Endothelial cell of umbilical vein (primary cell): ENCODE results near the gene PER1. TPM values are rescaled to one million over a fixed set of nuclear protein-coding genes. Genes with fewer than 3 reads are reported as not detected.

Experiments used
- BruUV-seq: library from RNA; stranded (reverse); fragments of 400-500 nt; replicated peaks from 2 replicates; lab custom pipeline; 2021; lab: Mats Ljungman, UMichigan
- CTCF ChIA-PET: fragments of 300-600, 350-600 bp; sonication (Branson Sonifier 250); formaldehyde crosslinking; loops from one replicate; lab custom pipeline; 2021; ENCODE audit warnings: antibody characterized with exemption, inconsistent platforms; lab: Charles Lee
- POLR2A ChIA-PET: fragments of 300-600, 350-600 bp; sonication (Branson Sonifier 250); formaldehyde crosslinking; loops from one replicate; lab custom pipeline; 2021; ENCODE audit warnings: antibody characterized with exemption, inconsistent platforms; lab: Charles Lee
- DNase-seq: peaks from one replicate; pipeline ENCODE4 v3.0.0-alpha.2; 2011; ENCODE audit warnings: low read depth, low spot score
- FAIRE-seq: peaks from 2 replicates; lab custom pipeline; 2011; peaks lifted over from hg19 to GRCh38; lab: Jason Lieb, UNC
- H2AFZ ChIP-seq: 2 replicates; pipeline ENCODE4 v1.6.0; 2012; ENCODE audit warnings: low read depth, low read length, control low read depth, inconsistent platforms
- H3K27ac ChIP-seq: 2 replicates; pipeline ENCODE4 v1.5.1; 2011; ENCODE audit warnings: low read depth, mild to moderate bottlenecking, control low read depth, low read length, moderate library complexity; ENCODE audit not compliant: insufficient read depth
- H3K27me3 ChIP-seq, 2 experiments: 2 replicates each; pipeline versions ENCODE4 v1.6.0 to v1.6.1; 2011; ENCODE audit warnings: low read length in 2 of 2, mixed read lengths in 1 of 2; ENCODE audit not compliant: control insufficient read depth in 2 of 2, insufficient read depth in 2 of 2
- H3K36me3 ChIP-seq, 2 experiments: 2 replicates in 1 of 2; 3 replicates in 1 of 2; pipeline ENCODE4 v1.5.1; 2011; ENCODE audit warnings: low read length in 2 of 2, mild to moderate bottlenecking in 1 of 2, moderate library complexity in 1 of 2; ENCODE audit not compliant: control insufficient read depth in 2 of 2, insufficient read depth in 2 of 2; ENCODE audit errors: extremely low read depth in 1 of 2
- H3K4me1 ChIP-seq: 3 replicates; pipeline ENCODE4 v1.5.1; 2011; ENCODE audit warnings: mild to moderate bottlenecking, low read length; ENCODE audit not compliant: control insufficient read depth, insufficient read depth; ENCODE audit errors: extremely low read depth
- H3K4me2 ChIP-seq: 2 replicates; pipeline ENCODE4 v1.6.1; 2011; ENCODE audit warnings: low read length, control low read depth, mixed read lengths; ENCODE audit not compliant: insufficient read depth
- H3K4me3 ChIP-seq, 3 experiments: fragments of 200-600 bp in 1 of 3; sonication (generic), shearing (Covaris generic) in 1 of 3; replicated peaks in 1 of 3; 2 replicates each; pipeline ENCODE4 v1.5.1; 2011 to 2016; ENCODE audit warnings: control low read depth in 3 of 3, low read length in 3 of 3, mild to moderate bottlenecking in 2 of 3, inconsistent platforms in 1 of 3, low read depth in 1 of 3, moderate library complexity in 1 of 3; ENCODE audit not compliant: insufficient read depth in 1 of 3
- H3K79me2 ChIP-seq: 2 replicates; pipeline ENCODE4 v1.6.0; 2012; ENCODE audit warnings: low read length, inconsistent platforms; ENCODE audit not compliant: control insufficient read depth, insufficient read depth
- H3K9ac ChIP-seq: replicated peaks from 2 replicates; pipeline ENCODE3; 2011; ENCODE audit warnings: low read length, control low read depth; ENCODE audit not compliant: insufficient read depth; ENCODE audit errors: extremely low read depth
- H3K9me1 ChIP-seq: replicated peaks from 3 replicates; pipeline ENCODE4 v1.6.0; 2011; ENCODE audit warnings: mild to moderate bottlenecking, low read length; ENCODE audit not compliant: control insufficient read depth, insufficient read depth; ENCODE audit errors: extremely low read depth
- H3K9me3 ChIP-seq: replicated peaks from 2 replicates; pipeline ENCODE4 v1.5.1; 2012; ENCODE audit warnings: low read length, inconsistent platforms; ENCODE audit not compliant: control insufficient read depth, insufficient read depth
- H4K20me1 ChIP-seq: replicated peaks from 2 replicates; pipeline ENCODE3; 2011; ENCODE audit warnings: mild to moderate bottlenecking, low read length; ENCODE audit not compliant: control insufficient read depth, insufficient read depth; ENCODE audit errors: extremely low read depth
- EZH2 ChIP-seq: IDR thresholded peaks from 2 replicates; pipeline ENCODE4 v1.6.1; 2012; ENCODE audit warnings: borderline replicate concordance, low read depth, mild to moderate bottlenecking, moderate library complexity, low read length, inconsistent platforms; ENCODE audit not compliant: severe bottlenecking
- FOS ChIP-seq: IDR thresholded peaks from 2 replicates; pipeline ENCODE4 v1.6.1; 2011; ENCODE audit warnings: mild to moderate bottlenecking, low read length, moderate library complexity, borderline replicate concordance; ENCODE audit not compliant: insufficient read depth
- GATA2 ChIP-seq: IDR thresholded peaks from 2 replicates; pipeline ENCODE4 v1.7.0; 2011; ENCODE audit warnings: low read depth, mild to moderate bottlenecking, moderate library complexity, mixed read lengths, low read length; ENCODE audit not compliant: insufficient read length, insufficient read depth
- JUN ChIP-seq: IDR thresholded peaks from 2 replicates; pipeline ENCODE4 v1.6.1; 2011; ENCODE audit warnings: borderline replicate concordance, low read depth; ENCODE audit not compliant: insufficient read length, insufficient read depth
- MAX ChIP-seq: IDR thresholded peaks from 2 replicates; pipeline ENCODE4 v1.6.1; 2011; ENCODE audit not compliant: insufficient read depth, insufficient read length
- MYC ChIP-seq: IDR thresholded peaks from one replicate; pipeline ENCODE4 v1.6.1; 2011; ENCODE audit warnings: mild to moderate bottlenecking, low read depth, low read length
- POLR2A ChIP-seq: IDR thresholded peaks from 2 replicates; pipeline ENCODE4 v1.6.1; 2012; ENCODE audit warnings: low read depth, mild to moderate bottlenecking, control low read depth, low read length
- POLR2AphosphoS5 ChIP-seq: IDR thresholded peaks from 2 replicates; pipeline ENCODE4 v1.6.1; 2012; ENCODE audit warnings: low read depth, mild to moderate bottlenecking, control low read depth, low read length, moderate library complexity; ENCODE audit not compliant: insufficient read depth
- dilution Hi-C: fragments of 300-500 bp; cut with MboI; formaldehyde crosslinking; loops from one replicate; pipeline ENCODE4 v1.15.0; 2019; ENCODE audit warnings: low sequenced_read_pairs; ENCODE audit not compliant: extremely low pct_ligation_motif_present
- intact Hi-C: fragments of 100-400 bp; cut with micrococcal nuclease; formaldehyde crosslinking; loops from one replicate; pipeline ENCODE4 v1.10.0; 2022
- polyA plus RNA-seq, 4 experiments: library from polyadenylated mRNA; depleted of rRNA in 3 of 4; stranded (reverse) in 3 of 4; unstranded in 1 of 4; fragments of >200 nt; gene quantifications; 2 replicates each; pipeline versions ENCODE4 v1.2.1 to v1.2.3, GENCODE V29; 2011 to 2012; ENCODE audit warnings: missing spikeins in 1 of 4
- total RNA-seq: library from RNA; stranded (reverse); gene quantifications from 2 replicates; pipeline ENCODE4 v1.2.3, GENCODE V29; 2021
- TF ChIP-seq, protein P1 (sequence below), 2 donors: IDR thresholded peaks; 1 replicate in 1 of 2; 2 replicates in 1 of 2; pipeline ENCODE4 v1.5.1; 2011; ENCODE audit warnings: low read length in 2 of 2, mild to moderate bottlenecking in 2 of 2, moderate library complexity in 2 of 2, control low read depth in 1 of 2, inconsistent platforms in 1 of 2, low read depth in 1 of 2; ENCODE audit not compliant: insufficient read depth in 1 of 2; ENCODE audit errors: extremely low read depth in 1 of 2

PER1 gene
- total and polyA plus RNA-seq, 2 donors (not counting 3 experiments of a cell fraction or from before 2014, with no cell fraction given): 12.1 to 32.1 TPM

DNA sequence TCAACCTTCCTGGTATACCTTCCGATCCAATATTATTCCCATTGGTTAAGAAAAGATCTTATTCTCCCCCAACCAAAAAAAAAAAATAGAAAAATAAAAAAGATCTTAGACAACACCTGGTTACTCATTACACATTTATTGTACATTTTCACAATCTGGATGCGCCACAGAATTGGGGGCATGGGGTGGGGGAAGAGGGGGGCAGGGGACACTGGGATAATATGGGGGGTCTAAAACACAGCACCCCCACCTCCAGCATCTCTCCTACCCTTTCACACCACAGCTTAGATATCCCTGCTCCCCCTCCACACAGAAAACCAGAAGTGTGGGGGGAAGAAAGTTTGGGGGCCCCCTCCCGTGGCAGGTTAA, 6.8 kb upstream of the PER1 start:
- BruUV-seq: no TSS peak
- dilution Hi-C loops: no loop called here
- no peak overlapping the region for H3K27ac ChIP-seq
- DNase-seq (no peak), FAIRE-seq (no peak)
- no peak overlapping the region for H3K4me2 ChIP-seq
- H2AFZ ChIP-seq: no peak overlapping the region
- peaks cover 37% of the 10 kb centered on the region for H3K4me1 ChIP-seq
- H3K9me3 ChIP-seq: no peaks in the 10 kb centered on the region
- H3K9ac ChIP-seq: no peak overlapping the region
- peaks cover 2 to 7% of the 10 kb centered on the region in 2 experiments for H3K36me3 ChIP-seq
- no peaks in the 10 kb centered on the region for H4K20me1 ChIP-seq
- peaks cover 20% of the 10 kb centered on the region for H3K79me2 ChIP-seq
- H3K4me3 ChIP-seq: no peak overlapping the region
- TF ChIP-seq JUN (no peak), MYC (no peak), GATA2 (no peak), POLR2A (no peak), EZH2 (no peak), MAX (no peak), POLR2AphosphoS5 (no peak), FOS (no peak)
- TF ChIP-seq, protein P1, sequence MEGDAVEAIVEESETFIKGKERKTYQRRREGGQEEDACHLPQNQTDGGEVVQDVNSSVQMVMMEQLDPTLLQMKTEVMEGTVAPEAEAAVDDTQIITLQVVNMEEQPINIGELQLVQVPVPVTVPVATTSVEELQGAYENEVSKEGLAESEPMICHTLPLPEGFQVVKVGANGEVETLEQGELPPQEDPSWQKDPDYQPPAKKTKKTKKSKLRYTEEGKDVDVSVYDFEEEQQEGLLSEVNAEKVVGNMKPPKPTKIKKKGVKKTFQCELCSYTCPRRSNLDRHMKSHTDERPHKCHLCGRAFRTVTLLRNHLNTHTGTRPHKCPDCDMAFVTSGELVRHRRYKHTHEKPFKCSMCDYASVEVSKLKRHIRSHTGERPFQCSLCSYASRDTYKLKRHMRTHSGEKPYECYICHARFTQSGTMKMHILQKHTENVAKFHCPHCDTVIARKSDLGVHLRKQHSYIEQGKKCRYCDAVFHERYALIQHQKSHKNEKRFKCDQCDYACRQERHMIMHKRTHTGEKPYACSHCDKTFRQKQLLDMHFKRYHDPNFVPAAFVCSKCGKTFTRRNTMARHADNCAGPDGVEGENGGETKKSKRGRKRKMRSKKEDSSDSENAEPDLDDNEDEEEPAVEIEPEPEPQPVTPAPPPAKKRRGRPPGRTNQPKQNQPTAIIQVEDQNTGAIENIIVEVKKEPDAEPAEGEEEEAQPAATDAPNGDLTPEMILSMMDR (IDR thresholded peaks at IDR 0.05; ENCODE audit: extremely low read depth in 1 of 2, insufficient read depth in 1 of 2, low read depth in 1 of 2, low read length in 2 of 2): no peak
- ChIA-PET POLR2A (interaction anchor here (1.0 to 3.9 kb wide), 2 partner anchors 14 to 39 kb away, joined by 3 to 33 read pairs; no protein-coding TSS in a partner anchor), CTCF (interaction anchor here (0.8 to 6.3 kb wide), 12 partner anchors 14 to 99 kb away, joined by 3 to 72 read pairs (median 4); partner anchors contain the start of gene HES7)
- H3K27me3 ChIP-seq: no peaks in the 10 kb centered on the region
- H3K9me1 ChIP-seq: no peaks in the 10 kb centered on the region
- intact Hi-C loops: loop anchor here (2.0 kb wide), 1 partner anchor 38 kb away; no protein-coding TSS in a partner anchor
